Neural cell (in vitro differentiated cells): ENCODE measurements around the gene SLC35G1. TPM values are rescaled to one million over a fixed set of nuclear protein-coding genes. Genes with fewer than 3 reads are reported as not detected.

Experiments used
- H2AFZ ChIP-seq: fragments of 200-600, 300-800 bp; sonication (generic), shearing (Covaris generic); 2 replicates; pipeline ENCODE4 v1.6.0; 2014; ENCODE audit warnings: low read depth, mild to moderate bottlenecking, antibody characterized with exemption, low read length, moderate library complexity
- H3F3A ChIP-seq: fragments of 200-600 bp; shearing (Covaris generic); 2 replicates; pipeline ENCODE4 v1.6.1; 2016; ENCODE audit warnings: mild to moderate bottlenecking, moderate library complexity, mixed read lengths, antibody characterized with exemption, low read length; ENCODE audit not compliant: insufficient read depth, poor library complexity, severe bottlenecking
- H3K27ac ChIP-seq: fragments of 200-600, 300-800 bp; sonication (generic), shearing (Covaris generic); 2 replicates; pipeline ENCODE4 v1.5.1; 2014; ENCODE audit warnings: mild to moderate bottlenecking, low read length, moderate library complexity
- H3K27me3 ChIP-seq: fragments of 300-800, 200-600 bp; sonication (generic), shearing (Covaris generic); 2 replicates; pipeline ENCODE4 v1.6.0; 2014; ENCODE audit warnings: mild to moderate bottlenecking, low read depth, low read length, moderate library complexity; ENCODE audit not compliant: insufficient read depth
- H3K36me3 ChIP-seq: fragments of 300-800, 200-600 bp; sonication (generic), shearing (Covaris generic); 2 replicates; pipeline ENCODE4 v1.5.1; 2014; ENCODE audit warnings: mild to moderate bottlenecking, antibody characterized with exemption, low read length, moderate library complexity; ENCODE audit not compliant: insufficient read depth
- H3K4me2 ChIP-seq: fragments of 300-800, 200-600 bp; sonication (generic), shearing (Covaris generic); 2 replicates; pipeline ENCODE4 v1.6.0; 2014; ENCODE audit warnings: mild to moderate bottlenecking, low read length
- H3K4me3 ChIP-seq: fragments of 300-800, 200-600 bp; sonication (generic), shearing (Covaris generic); 2 replicates; pipeline ENCODE4 v1.5.1; 2014; ENCODE audit warnings: mild to moderate bottlenecking, low read length, moderate library complexity
- H3K79me2 ChIP-seq: fragments of 200-600 bp; shearing (Covaris generic); replicated peaks from 2 replicates; pipeline ENCODE4 v1.6.0; 2014; ENCODE audit warnings: mild to moderate bottlenecking, low read length, moderate library complexity; ENCODE audit not compliant: insufficient read depth
- H3K9ac ChIP-seq: fragments of 300-800, 200-600 bp; sonication (generic), shearing (Covaris generic); 2 replicates; pipeline ENCODE4 v1.6.1; 2016; ENCODE audit warnings: mild to moderate bottlenecking, low read length, mixed read lengths
- H3K9me2 ChIP-seq: fragments of 200-600 bp; shearing (Covaris generic); 2 replicates; pipeline ENCODE4 v1.6.1; 2016; ENCODE audit warnings: mild to moderate bottlenecking, low read length, mixed read lengths; ENCODE audit not compliant: insufficient read depth
- H3K9me3 ChIP-seq: fragments of 200-600, 300-800 bp; sonication (generic), shearing (Covaris generic); 2 replicates; pipeline ENCODE4 v1.6.1; 2016; ENCODE audit warnings: mild to moderate bottlenecking, mixed run types, low read length, moderate library complexity, mixed read lengths
- H4K20me1 ChIP-seq: fragments of 200-600 bp; shearing (Covaris generic); 2 replicates; pipeline ENCODE4 v1.6.1; 2016; ENCODE audit warnings: mild to moderate bottlenecking, mixed run types; ENCODE audit not compliant: insufficient read depth
- EP300 ChIP-seq: fragments of 450-650 bp; conservative IDR thresholded peaks from 2 replicates; pipeline ENCODE4 v1.6.1; 2014; ENCODE audit warnings: antibody characterized with exemption, mild to moderate bottlenecking, moderate library complexity; ENCODE audit not compliant: poor library complexity, severe bottlenecking
- EZH2 ChIP-seq: fragments of 200-600, 300-800 bp; shearing (Covaris generic), sonication (generic); IDR thresholded peaks from 2 replicates; pipeline ENCODE4 v1.6.1; 2014; ENCODE audit warnings: antibody characterized with exemption, low read length, borderline replicate concordance, mild to moderate bottlenecking; ENCODE audit not compliant: insufficient read depth, poor library complexity, severe bottlenecking
- MXI1 ChIP-seq: fragments of 450-650 bp; conservative IDR thresholded peaks from 2 replicates; pipeline ENCODE4 v1.6.1; 2014; ENCODE audit warnings: antibody characterized with exemption, mild to moderate bottlenecking; ENCODE audit not compliant: poor library complexity, severe bottlenecking
- POLR2AphosphoS5 ChIP-seq: IDR thresholded peaks from 2 replicates; pipeline ENCODE4 v1.6.1; 2012
- RAD21 ChIP-seq: fragments of 450-650 bp; conservative IDR thresholded peaks from 2 replicates; pipeline ENCODE4 v1.6.1; 2014; ENCODE audit warnings: antibody characterized with exemption, mild to moderate bottlenecking, moderate library complexity
- REST ChIP-seq: IDR thresholded peaks from 2 replicates; pipeline ENCODE4 v1.6.1; 2012; ENCODE audit warnings: borderline replicate concordance
- SMC3 ChIP-seq: fragments of 450-650 bp; conservative IDR thresholded peaks from 2 replicates; pipeline ENCODE4 v1.6.1; 2014; ENCODE audit warnings: antibody characterized with exemption, mild to moderate bottlenecking, moderate library complexity; ENCODE audit not compliant: poor library complexity
- TAF1 ChIP-seq: IDR thresholded peaks from 2 replicates; pipeline ENCODE4 v1.6.1; 2012; ENCODE audit warnings: low read depth
- polyA plus RNA-seq: library from polyadenylated mRNA; depleted of rRNA; stranded (reverse); fragments of >200 nt; gene quantifications from 2 replicates; pipeline ENCODE4 v1.2.3, GENCODE V29; 2014
- TF ChIP-seq, protein P1 (sequence below): fragments of 450-650 bp; IDR thresholded peaks from 2 replicates; pipeline ENCODE4 v1.5.1; 2014; ENCODE audit warnings: antibody characterized with exemption, mild to moderate bottlenecking, moderate library complexity; ENCODE audit not compliant: poor library complexity, severe bottlenecking

The SLC35G1 gene
- polyA plus RNA-seq, 1 donor from 2014 or later: 3.3 TPM

- H4K20me1 ChIP-seq: no peaks in the 10 kb centered on the region
- H3K9ac ChIP-seq: no peak overlapping the region
- H3K79me2 ChIP-seq: no peaks in the 10 kb centered on the region
- no peak overlapping the region for H3K27ac ChIP-seq
- H3K4me2 ChIP-seq: no peak overlapping the region
- no peak overlapping the region for H2AFZ ChIP-seq
- no peaks in the 10 kb centered on the region for H3K9me2 ChIP-seq
- H3K36me3 ChIP-seq: no peaks in the 10 kb centered on the region
- no peaks in the 10 kb centered on the region for H3K9me3 ChIP-seq
- TF ChIP-seq EZH2 (no peak), MXI1 (no peak)
- H3K27me3 ChIP-seq: no peaks in the 10 kb centered on the region
- no peak overlapping the region for H3K4me3 ChIP-seq
- H3F3A ChIP-seq: no peaks in the 10 kb centered on the region
Observed at GRCh38 chr10:93945819-93946218, 52.0 kb downstream of the SLC35G1 start.

DNA sequence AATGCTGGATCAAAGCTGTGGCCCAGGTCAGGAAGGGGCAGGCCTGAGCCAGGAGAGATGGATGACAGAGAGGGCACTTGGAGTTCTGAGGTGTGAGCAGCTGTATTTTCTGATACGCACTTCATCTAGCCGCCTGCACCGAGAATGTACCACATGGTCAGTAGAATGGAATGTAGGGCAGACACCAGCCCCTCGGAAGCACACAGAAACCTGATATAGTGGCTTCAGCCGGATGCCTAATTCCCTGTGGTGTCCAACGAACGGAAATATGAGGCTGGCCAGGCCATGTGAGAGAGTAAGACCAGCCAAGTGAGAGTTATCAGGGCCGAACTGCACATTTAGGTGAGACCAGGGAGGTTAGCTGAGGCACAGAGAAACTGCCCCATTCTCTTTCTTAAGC is 53.3 kb downstream of the SLC35G1 start:
- Histone ChIP-seq H3K79me2 (no peaks in the 10 kb centered on the region), H3K9me3 (no peaks in the 10 kb centered on the region), H3K9ac (no peak overlapping the region), H3K4me3 (no peak overlapping the region), H2AFZ (no peak overlapping the region), H4K20me1 (no peaks in the 10 kb centered on the region), H3K36me3 (no peaks in the 10 kb centered on the region), H3K9me2 (no peaks in the 10 kb centered on the region), H3F3A (no peaks in the 10 kb centered on the region), H3K27ac (no peak overlapping the region), H3K4me2 (no peak overlapping the region), H3K27me3 (no peaks in the 10 kb centered on the region)
- no peak for TF ChIP-seq EP300
- TF ChIP-seq MXI1: no peak
- no peak for TF ChIP-seq EZH2
- no peak for TF ChIP-seq REST
- TF ChIP-seq SMC3: no peak
- TF ChIP-seq TAF1: no peak
- TF ChIP-seq, protein P1, sequence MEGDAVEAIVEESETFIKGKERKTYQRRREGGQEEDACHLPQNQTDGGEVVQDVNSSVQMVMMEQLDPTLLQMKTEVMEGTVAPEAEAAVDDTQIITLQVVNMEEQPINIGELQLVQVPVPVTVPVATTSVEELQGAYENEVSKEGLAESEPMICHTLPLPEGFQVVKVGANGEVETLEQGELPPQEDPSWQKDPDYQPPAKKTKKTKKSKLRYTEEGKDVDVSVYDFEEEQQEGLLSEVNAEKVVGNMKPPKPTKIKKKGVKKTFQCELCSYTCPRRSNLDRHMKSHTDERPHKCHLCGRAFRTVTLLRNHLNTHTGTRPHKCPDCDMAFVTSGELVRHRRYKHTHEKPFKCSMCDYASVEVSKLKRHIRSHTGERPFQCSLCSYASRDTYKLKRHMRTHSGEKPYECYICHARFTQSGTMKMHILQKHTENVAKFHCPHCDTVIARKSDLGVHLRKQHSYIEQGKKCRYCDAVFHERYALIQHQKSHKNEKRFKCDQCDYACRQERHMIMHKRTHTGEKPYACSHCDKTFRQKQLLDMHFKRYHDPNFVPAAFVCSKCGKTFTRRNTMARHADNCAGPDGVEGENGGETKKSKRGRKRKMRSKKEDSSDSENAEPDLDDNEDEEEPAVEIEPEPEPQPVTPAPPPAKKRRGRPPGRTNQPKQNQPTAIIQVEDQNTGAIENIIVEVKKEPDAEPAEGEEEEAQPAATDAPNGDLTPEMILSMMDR: no peak

GRCh38 chr10:93947524-93947923 is 53.7 kb downstream of the SLC35G1 start:
- Histone ChIP-seq H2AFZ (no peak overlapping the region), H3K4me3 (no peak overlapping the region), H3K27me3 (no peaks in the 10 kb centered on the region), H3K9me2 (no peaks in the 10 kb centered on the region), H3K9ac (no peak overlapping the region), H3K79me2 (no peaks in the 10 kb centered on the region), H3F3A (no peaks in the 10 kb centered on the region), H3K27ac (no peak overlapping the region), H4K20me1 (no peaks in the 10 kb centered on the region), H3K36me3 (no peaks in the 10 kb centered on the region), H3K4me2 (no peak overlapping the region), H3K9me3 (no peaks in the 10 kb centered on the region)
- TF ChIP-seq, protein P1: no peak
- TF ChIP-seq REST (no peak), RAD21 (no peak), TAF1 (no peak), POLR2AphosphoS5 (no peak), MXI1 (no peak), EZH2 (no peak), SMC3 (no peak), EP300 (no peak)
